Endothelial cell of umbilical vein (primary cell): ENCODE measurements around the gene CEBPA. TPM values are rescaled to one million over a fixed set of nuclear protein-coding genes. Genes with fewer than 3 reads are reported as not detected.

Source experiments
- BruUV-seq: library from RNA; stranded (reverse); fragments of 400-500 nt; replicated peaks from 2 replicates; lab custom pipeline; 2021; lab: Mats Ljungman, UMichigan
- CTCF ChIA-PET: fragments of 300-600, 350-600 bp; sonication (Branson Sonifier 250); formaldehyde crosslinking; loops from one replicate; lab custom pipeline; 2021; ENCODE audit warnings: antibody characterized with exemption, inconsistent platforms; lab: Charles Lee
- POLR2A ChIA-PET: fragments of 300-600, 350-600 bp; sonication (Branson Sonifier 250); formaldehyde crosslinking; loops from one replicate; lab custom pipeline; 2021; ENCODE audit warnings: antibody characterized with exemption, inconsistent platforms; lab: Charles Lee
- DNase-seq: peaks from one replicate; pipeline ENCODE4 v3.0.0-alpha.2; 2011; ENCODE audit warnings: low read depth, low spot score
- FAIRE-seq: peaks from 2 replicates; lab custom pipeline; 2011; peaks lifted over from hg19 to GRCh38; lab: Jason Lieb, UNC
- H2AFZ ChIP-seq: 2 replicates; pipeline ENCODE4 v1.6.0; 2012; ENCODE audit warnings: low read depth, low read length, control low read depth, inconsistent platforms
- H3K27ac ChIP-seq: 2 replicates; pipeline ENCODE4 v1.5.1; 2011; ENCODE audit warnings: low read depth, mild to moderate bottlenecking, control low read depth, low read length, moderate library complexity; ENCODE audit not compliant: insufficient read depth
- H3K27me3 ChIP-seq, 2 experiments: 2 replicates each; pipeline versions ENCODE4 v1.6.0 to v1.6.1; 2011; ENCODE audit warnings: low read length in 2 of 2, mixed read lengths in 1 of 2; ENCODE audit not compliant: control insufficient read depth in 2 of 2, insufficient read depth in 2 of 2
- H3K36me3 ChIP-seq, 2 experiments: 2 replicates in 1 of 2; 3 replicates in 1 of 2; pipeline ENCODE4 v1.5.1; 2011; ENCODE audit warnings: low read length in 2 of 2, mild to moderate bottlenecking in 1 of 2, moderate library complexity in 1 of 2; ENCODE audit not compliant: control insufficient read depth in 2 of 2, insufficient read depth in 2 of 2; ENCODE audit errors: extremely low read depth in 1 of 2
- H3K4me1 ChIP-seq: 3 replicates; pipeline ENCODE4 v1.5.1; 2011; ENCODE audit warnings: mild to moderate bottlenecking, low read length; ENCODE audit not compliant: control insufficient read depth, insufficient read depth; ENCODE audit errors: extremely low read depth
- H3K4me2 ChIP-seq: 2 replicates; pipeline ENCODE4 v1.6.1; 2011; ENCODE audit warnings: low read length, control low read depth, mixed read lengths; ENCODE audit not compliant: insufficient read depth
- H3K4me3 ChIP-seq, 3 experiments: fragments of 200-600 bp in 1 of 3; sonication (generic), shearing (Covaris generic) in 1 of 3; replicated peaks in 1 of 3; 2 replicates each; pipeline ENCODE4 v1.5.1; 2011 to 2016; ENCODE audit warnings: control low read depth in 3 of 3, low read length in 3 of 3, mild to moderate bottlenecking in 2 of 3, inconsistent platforms in 1 of 3, low read depth in 1 of 3, moderate library complexity in 1 of 3; ENCODE audit not compliant: insufficient read depth in 1 of 3
- H3K79me2 ChIP-seq: 2 replicates; pipeline ENCODE4 v1.6.0; 2012; ENCODE audit warnings: low read length, inconsistent platforms; ENCODE audit not compliant: control insufficient read depth, insufficient read depth
- H3K9ac ChIP-seq: replicated peaks from 2 replicates; pipeline ENCODE3; 2011; ENCODE audit warnings: low read length, control low read depth; ENCODE audit not compliant: insufficient read depth; ENCODE audit errors: extremely low read depth
- H3K9me1 ChIP-seq: replicated peaks from 3 replicates; pipeline ENCODE4 v1.6.0; 2011; ENCODE audit warnings: mild to moderate bottlenecking, low read length; ENCODE audit not compliant: control insufficient read depth, insufficient read depth; ENCODE audit errors: extremely low read depth
- H3K9me3 ChIP-seq: replicated peaks from 2 replicates; pipeline ENCODE4 v1.5.1; 2012; ENCODE audit warnings: low read length, inconsistent platforms; ENCODE audit not compliant: control insufficient read depth, insufficient read depth
- H4K20me1 ChIP-seq: replicated peaks from 2 replicates; pipeline ENCODE3; 2011; ENCODE audit warnings: mild to moderate bottlenecking, low read length; ENCODE audit not compliant: control insufficient read depth, insufficient read depth; ENCODE audit errors: extremely low read depth
- FOS ChIP-seq: IDR thresholded peaks from 2 replicates; pipeline ENCODE4 v1.6.1; 2011; ENCODE audit warnings: mild to moderate bottlenecking, low read length, moderate library complexity, borderline replicate concordance; ENCODE audit not compliant: insufficient read depth
- GATA2 ChIP-seq: IDR thresholded peaks from 2 replicates; pipeline ENCODE4 v1.7.0; 2011; ENCODE audit warnings: low read depth, mild to moderate bottlenecking, moderate library complexity, mixed read lengths, low read length; ENCODE audit not compliant: insufficient read length, insufficient read depth
- JUN ChIP-seq: IDR thresholded peaks from 2 replicates; pipeline ENCODE4 v1.6.1; 2011; ENCODE audit warnings: borderline replicate concordance, low read depth; ENCODE audit not compliant: insufficient read length, insufficient read depth
- MYC ChIP-seq: IDR thresholded peaks from one replicate; pipeline ENCODE4 v1.6.1; 2011; ENCODE audit warnings: mild to moderate bottlenecking, low read depth, low read length
- dilution Hi-C: fragments of 300-500 bp; cut with MboI; formaldehyde crosslinking; loops from one replicate; pipeline ENCODE4 v1.15.0; 2019; ENCODE audit warnings: low sequenced_read_pairs; ENCODE audit not compliant: extremely low pct_ligation_motif_present
- intact Hi-C: fragments of 100-400 bp; cut with micrococcal nuclease; formaldehyde crosslinking; loops from one replicate; pipeline ENCODE4 v1.10.0; 2022
- polyA plus RNA-seq, 4 experiments: library from polyadenylated mRNA; depleted of rRNA in 3 of 4; stranded (reverse) in 3 of 4; unstranded in 1 of 4; fragments of >200 nt; gene quantifications; 2 replicates each; pipeline versions ENCODE4 v1.2.1 to v1.2.3, GENCODE V29; 2011 to 2012; ENCODE audit warnings: missing spikeins in 1 of 4
- total RNA-seq: library from RNA; stranded (reverse); gene quantifications from 2 replicates; pipeline ENCODE4 v1.2.3, GENCODE V29; 2021
- TF ChIP-seq, protein P1 (sequence below): IDR thresholded peaks from 2 replicates; pipeline ENCODE4 v1.6.1; 2011; ENCODE audit not compliant: insufficient read depth, insufficient read length

CEBPA gene
- total and polyA plus RNA-seq, 2 donors (not counting 3 experiments of a cell fraction or from before 2014, with no cell fraction given): 0.06 TPM; not detected in 1

DNA sequence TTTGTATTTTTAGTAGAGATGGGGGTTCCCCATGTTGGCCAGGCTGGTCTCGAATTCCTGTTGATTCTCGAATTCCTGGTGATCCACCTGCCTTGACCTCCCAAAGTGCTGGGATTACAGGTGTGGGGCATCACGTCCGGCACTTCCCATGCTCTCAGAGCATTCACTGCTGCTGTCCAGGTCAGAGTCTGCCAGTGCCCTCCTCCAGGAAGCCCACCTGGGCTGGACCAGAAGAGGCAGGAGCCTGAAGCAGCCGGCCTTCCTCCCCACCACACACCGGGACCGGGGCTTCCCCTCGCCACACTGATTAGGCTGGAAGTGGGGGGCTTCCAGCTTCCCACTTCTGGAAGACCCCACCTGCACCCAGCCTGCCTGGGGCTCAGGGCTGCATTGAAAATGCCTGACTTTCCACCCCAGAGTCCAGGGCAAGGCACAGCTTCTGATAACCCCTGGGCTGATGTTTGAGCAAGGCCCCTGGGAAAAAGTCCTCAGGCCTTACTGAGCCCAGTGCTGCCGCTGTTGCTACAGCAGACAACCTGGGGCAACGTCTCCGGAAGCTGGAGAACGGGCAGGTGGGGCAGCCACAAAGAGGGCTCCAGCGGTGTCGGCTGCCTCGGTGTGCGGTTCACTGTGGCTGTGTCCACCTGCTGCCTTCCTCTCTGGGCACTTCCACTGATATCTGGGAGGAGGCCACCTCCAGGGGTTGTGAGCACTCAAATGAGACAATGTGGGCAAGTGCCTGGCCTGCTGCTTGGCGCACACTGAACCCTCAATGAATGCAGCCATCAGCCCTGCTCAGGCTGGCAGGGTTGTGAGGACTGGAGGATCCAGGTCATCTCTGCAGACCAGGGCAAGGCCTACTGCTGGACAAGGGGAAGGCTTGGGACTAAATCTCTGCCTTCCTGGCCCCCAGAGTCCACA is 22.6 kb downstream of the CEBPA start:
- no peaks in the 10 kb centered on the region for H3K27me3 ChIP-seq
- H3K4me3 ChIP-seq: no peak overlapping the region
- H4K20me1 ChIP-seq: no peaks in the 10 kb centered on the region
- no peak overlapping the region for H2AFZ ChIP-seq
- no peaks in the 10 kb centered on the region for H3K79me2 ChIP-seq
- no peak for DNase-seq
- no peak for TF ChIP-seq MYC
- no peak for TF ChIP-seq GATA2
- TF ChIP-seq, protein P1, sequence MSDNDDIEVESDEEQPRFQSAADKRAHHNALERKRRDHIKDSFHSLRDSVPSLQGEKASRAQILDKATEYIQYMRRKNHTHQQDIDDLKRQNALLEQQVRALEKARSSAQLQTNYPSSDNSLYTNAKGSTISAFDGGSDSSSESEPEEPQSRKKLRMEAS: no peak
- TF ChIP-seq JUN: no peak
- no peak for TF ChIP-seq FOS
- H3K9ac ChIP-seq: no peak overlapping the region
- H3K9me3 ChIP-seq: no peaks in the 10 kb centered on the region
- ChIA-PET POLR2A (no interaction called here), CTCF (interaction anchor here (0.7 to 0.9 kb wide), 2 partner anchors 95 to 112 kb away, joined by 3 to 4 read pairs; no protein-coding TSS in a partner anchor)
- H3K4me1 ChIP-seq: no peaks in the 10 kb centered on the region
- no peak for FAIRE-seq
- H3K27ac ChIP-seq: no peak overlapping the region
- BruUV-seq: no TSS peak
- no peak overlapping the region for H3K4me2 ChIP-seq
- H3K9me1 ChIP-seq: no peaks in the 10 kb centered on the region
- no peaks in the 10 kb centered on the region for H3K36me3 ChIP-seq
- dilution Hi-C loops: no loop called here
- intact Hi-C loops: no loop called here
